Activated CD4-positive, alpha-beta T cell treated with anti-CD3 and anti-CD28 coated beads for 1 hour (primary cell): ENCODE results near the gene NKD1.
"Not testable (repeated sequence)": the region's sequence is repeated elsewhere in the genome, so short reads cannot be mapped to it uniquely, and the experiment has no call there.

Experiments
- DNase-seq: peaks from one replicate; pipeline ENCODE4 v3.0.0-alpha.2; 2020

Gene NKD1

GRCh38 chr16:50520451-50521245, 27.5 kb upstream of the NKD1 start:
- DNase-seq, result no peak

GRCh38 chr16:50521246-50521900, 26.8 kb upstream of the NKD1 start:
- DNase-seq, result no peak

DNA sequence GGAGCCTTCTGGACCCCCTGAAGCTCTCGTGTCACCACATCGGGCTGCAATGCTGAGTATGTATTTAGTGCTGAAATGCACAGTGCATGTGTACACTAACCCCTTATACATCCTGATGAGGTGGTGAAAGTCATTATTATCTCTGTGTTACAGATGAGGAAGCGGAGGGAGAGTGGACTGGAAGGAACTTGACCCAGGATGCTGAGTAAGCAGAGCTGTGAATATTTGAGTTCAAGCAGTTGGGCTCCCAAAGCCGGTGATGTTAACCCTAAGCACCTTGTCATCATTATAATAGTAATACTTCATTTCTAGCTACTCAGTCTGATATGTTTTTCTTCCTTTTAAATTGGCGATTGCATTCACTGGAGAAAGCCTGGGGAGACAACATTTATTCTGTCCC, 25.9 kb upstream of the NKD1 start:
- no peak for DNase-seq

GRCh38 chr16:50523710-50524109, 24.5 kb upstream of the NKD1 start:
- DNase-seq, result no peak

GRCh38 chr16:50525262-50525661, 22.9 kb upstream of the NKD1 start:
- no peak for DNase-seq

DNA sequence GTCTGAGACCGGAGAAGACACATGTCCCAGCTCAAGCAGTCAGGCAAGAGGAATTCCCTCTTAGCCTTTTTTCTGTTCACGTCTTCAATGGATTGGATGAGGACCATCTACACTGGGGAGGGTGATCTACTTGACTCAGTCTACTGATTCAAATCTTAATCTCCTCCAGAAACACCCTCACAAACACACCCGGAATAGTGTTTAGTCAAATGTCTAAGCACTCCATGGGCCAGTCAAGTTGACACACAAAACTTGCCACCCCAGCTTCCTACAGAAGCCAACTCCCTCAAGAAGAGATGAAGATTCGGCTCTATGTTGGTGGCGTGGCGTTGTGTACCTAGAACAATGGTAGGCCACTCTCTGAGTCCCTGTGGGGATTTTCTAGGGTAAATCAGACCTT, 22.5 kb upstream of the NKD1 start:
- DNase-seq, result no peak

- no peak for DNase-seq
These were observed 21.9 kb upstream of the NKD1 start for GRCh38 chr16:50526249-50526648.

- no peak for DNase-seq
These were observed 21.4 kb upstream of the NKD1 start for GRCh38 chr16:50526796-50527195.

DNA sequence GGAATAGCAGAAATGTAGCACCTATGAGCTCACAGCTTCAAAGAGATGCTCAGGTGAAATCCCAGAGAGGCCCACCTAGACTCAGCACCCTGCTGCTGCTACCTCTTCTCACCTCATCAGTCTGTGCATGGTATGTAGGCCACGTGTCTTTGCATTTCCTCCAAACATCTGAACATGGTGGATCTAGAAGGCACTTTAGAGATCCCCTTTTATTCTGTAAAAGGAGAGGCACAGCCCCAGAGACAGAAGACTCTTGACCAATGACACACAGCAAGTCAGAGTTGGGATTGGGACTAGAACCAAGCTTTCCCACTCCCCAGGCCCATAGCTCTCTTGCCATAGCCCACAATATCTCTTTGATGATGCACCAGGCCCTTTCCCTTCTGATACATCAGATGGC, 19.4 kb upstream of the NKD1 start:
- DNase-seq, result no peak

- DNase-seq, result no peak
These were observed 18.9 kb upstream of the NKD1 start for GRCh38 chr16:50529334-50529733.

DNA sequence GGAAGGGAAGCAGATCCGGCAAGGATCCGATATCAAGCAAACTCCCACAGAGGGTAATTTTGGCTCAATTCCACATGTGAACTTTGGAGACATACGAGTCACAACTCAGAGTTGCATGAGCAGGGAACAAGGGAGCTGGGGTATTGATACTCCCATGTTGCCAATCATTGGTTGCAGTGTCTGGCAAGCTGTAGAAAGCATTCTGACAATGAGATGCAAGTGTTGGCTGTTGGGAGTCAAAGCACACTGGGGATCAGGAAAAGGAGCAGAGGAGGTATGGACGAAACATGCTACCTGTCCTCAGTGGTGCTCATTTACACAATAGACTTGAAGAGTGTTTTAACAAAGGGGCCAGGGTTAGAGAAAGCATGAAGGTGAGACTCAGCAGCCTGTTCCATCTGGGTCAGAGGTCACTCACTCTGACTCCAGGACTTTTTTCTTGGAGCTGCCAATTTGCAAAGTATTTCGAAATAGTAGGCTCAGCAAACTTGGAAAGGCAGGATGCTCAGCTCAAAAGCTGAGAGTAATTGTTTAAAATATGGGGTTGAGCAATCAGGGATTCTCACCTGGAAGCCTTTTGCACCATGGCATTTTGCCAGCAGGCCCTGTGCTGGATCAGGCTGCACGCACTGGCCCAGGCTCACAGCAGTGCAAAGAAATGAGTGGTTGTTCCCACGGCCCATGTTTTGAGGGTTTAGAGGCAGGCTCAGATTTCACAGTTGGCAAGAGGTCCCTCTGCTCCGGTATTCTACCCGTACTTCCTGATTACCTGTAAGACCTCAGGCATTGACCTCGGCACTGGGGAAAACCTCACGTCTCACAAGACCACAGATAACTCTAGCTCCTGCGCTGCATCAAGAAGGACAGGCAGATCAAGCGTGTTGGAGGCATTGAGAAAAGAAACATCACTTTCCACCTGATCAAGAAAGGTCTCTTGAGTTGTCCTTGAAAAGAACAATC, 17.6 kb upstream of the NKD1 start:
- DNase-seq, result no peak

- no peak for DNase-seq
These were observed 16.8 kb upstream of the NKD1 start for GRCh38 chr16:50531359-50531758.

DNA sequence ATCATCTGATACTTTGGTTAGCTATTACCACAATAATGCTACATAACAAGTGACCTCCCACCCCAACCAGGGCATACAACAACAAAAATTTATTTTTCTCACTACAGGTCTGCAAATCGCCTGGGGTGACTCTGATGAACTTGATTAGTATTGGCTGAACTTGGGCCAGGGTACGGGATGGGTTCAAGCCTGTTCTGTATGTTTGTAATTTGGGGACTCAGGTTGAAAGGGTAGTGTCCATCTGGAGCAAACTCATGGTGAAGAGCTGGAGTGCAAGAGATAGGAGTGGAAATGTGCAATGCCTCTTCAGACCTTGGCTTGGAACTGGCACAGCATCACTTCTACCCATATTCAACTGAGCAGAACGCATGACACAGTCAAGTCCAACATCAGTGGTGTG, 16.3 kb upstream of the NKD1 start:
- DNase-seq, result no peak

DNA sequence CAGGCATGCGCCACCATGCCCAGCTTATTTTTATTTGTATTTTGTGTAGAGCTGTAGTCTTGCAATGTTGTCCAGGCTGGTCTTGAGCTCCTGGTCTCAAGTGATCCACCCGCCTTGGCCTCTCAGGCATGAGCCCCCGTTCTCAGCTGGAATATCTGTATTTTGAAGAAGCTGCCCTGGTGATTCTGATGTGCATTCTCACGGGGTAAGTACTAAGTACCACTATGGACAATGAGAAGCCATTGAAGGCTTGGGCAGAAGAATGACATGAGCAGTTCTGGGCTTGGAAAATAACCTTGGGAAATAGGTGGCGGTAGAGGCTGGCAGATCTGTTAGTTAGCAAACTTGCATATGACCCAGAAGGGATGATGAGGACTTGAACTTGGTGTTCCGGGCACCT, 15.6 kb upstream of the NKD1 start:
- no peak for DNase-seq

- DNase-seq, result no peak
These were observed 14.9 kb upstream of the NKD1 start for GRCh38 chr16:50533317-50533716.

GRCh38 chr16:50534091-50534490, 14.1 kb upstream of the NKD1 start:
- DNase-seq, result no peak

DNA sequence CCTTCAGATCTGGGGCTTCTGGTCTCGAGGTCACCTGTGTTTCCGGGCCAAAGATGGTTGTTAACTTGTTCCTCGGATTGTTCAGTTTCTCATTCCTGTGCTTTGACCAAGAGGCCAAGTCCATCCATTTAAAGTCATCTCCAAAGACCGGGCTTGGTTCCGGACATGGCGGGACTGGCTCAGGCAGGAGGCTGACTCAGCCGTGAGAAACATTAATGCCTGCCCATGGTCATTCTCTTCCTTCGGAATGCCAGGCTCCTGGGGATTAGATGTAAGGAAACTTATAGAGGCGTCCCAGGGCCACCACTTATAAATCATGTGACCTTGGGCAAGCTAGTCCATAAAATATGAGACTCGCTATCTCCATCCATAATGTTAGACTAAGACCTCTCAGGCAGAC, 13.6 kb upstream of the NKD1 start:
- DNase-seq, result no peak

- no peak for DNase-seq
These were observed 13.2 kb upstream of the NKD1 start for GRCh38 chr16:50534958-50535357.

GRCh38 chr16:50535506-50536257, 12.5 kb upstream of the NKD1 start:
- DNase-seq, result no peak

DNA sequence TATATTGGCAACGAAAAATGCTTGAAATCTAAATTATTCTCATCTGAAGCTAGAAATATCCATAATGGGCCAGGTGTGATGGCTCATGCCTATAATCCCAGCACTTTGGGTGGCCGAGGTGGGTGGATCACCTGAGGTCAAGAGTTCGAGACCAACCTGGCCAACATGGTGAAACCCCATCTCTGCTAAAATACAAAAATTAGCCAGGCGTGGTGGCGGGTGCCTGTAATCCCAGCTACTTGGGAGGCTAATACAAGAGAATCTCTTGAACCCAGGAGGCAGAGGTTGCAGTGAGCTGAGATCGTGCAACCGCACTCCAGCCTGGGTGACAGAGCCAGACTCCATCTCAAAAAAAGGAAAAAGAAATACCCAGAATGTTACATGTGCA, 11.9 kb upstream of the NKD1 start:
- not testable (repeated sequence) for DNase-seq

- no peak for DNase-seq
These were observed 10.5 kb upstream of the NKD1 start for GRCh38 chr16:50537533-50538290.
